ENCODE results near the gene PSMB7. TPM values are rescaled to one million over a fixed set of nuclear protein-coding genes. Genes with fewer than 3 reads are reported as not detected.

Gene PSMB7
- total RNA-seq, 6 experiments from 2014 or later = 220 to 267 (median 263) TPM

DNA sequence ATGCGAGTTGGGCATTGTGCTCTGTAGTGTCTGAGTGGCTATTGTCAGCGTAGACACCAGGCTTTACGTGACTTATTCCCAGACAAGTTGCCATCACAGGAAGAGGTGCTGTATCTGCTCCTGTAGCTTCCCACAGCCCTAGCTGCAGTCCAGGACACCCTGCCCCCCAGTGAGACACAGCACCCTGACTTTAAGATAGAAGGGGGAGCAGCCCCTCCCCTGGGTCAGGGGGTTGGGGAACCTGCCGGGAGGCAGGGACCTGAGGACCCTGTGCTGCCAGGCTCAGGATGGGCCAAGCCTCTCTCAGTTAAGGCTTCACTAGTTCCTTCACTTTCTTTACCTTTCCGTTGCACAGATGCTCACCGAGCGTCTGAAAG, 82.1 kb downstream of the PSMB7 start:
- Mint-ChIP-seq H3K27ac (no peak overlapping the region), H3K4me3 (no peak overlapping the region)
- TF ChIP-seq, protein P1, sequence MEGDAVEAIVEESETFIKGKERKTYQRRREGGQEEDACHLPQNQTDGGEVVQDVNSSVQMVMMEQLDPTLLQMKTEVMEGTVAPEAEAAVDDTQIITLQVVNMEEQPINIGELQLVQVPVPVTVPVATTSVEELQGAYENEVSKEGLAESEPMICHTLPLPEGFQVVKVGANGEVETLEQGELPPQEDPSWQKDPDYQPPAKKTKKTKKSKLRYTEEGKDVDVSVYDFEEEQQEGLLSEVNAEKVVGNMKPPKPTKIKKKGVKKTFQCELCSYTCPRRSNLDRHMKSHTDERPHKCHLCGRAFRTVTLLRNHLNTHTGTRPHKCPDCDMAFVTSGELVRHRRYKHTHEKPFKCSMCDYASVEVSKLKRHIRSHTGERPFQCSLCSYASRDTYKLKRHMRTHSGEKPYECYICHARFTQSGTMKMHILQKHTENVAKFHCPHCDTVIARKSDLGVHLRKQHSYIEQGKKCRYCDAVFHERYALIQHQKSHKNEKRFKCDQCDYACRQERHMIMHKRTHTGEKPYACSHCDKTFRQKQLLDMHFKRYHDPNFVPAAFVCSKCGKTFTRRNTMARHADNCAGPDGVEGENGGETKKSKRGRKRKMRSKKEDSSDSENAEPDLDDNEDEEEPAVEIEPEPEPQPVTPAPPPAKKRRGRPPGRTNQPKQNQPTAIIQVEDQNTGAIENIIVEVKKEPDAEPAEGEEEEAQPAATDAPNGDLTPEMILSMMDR (IDR thresholded peaks at IDR 0.05) = no peak

DNA sequence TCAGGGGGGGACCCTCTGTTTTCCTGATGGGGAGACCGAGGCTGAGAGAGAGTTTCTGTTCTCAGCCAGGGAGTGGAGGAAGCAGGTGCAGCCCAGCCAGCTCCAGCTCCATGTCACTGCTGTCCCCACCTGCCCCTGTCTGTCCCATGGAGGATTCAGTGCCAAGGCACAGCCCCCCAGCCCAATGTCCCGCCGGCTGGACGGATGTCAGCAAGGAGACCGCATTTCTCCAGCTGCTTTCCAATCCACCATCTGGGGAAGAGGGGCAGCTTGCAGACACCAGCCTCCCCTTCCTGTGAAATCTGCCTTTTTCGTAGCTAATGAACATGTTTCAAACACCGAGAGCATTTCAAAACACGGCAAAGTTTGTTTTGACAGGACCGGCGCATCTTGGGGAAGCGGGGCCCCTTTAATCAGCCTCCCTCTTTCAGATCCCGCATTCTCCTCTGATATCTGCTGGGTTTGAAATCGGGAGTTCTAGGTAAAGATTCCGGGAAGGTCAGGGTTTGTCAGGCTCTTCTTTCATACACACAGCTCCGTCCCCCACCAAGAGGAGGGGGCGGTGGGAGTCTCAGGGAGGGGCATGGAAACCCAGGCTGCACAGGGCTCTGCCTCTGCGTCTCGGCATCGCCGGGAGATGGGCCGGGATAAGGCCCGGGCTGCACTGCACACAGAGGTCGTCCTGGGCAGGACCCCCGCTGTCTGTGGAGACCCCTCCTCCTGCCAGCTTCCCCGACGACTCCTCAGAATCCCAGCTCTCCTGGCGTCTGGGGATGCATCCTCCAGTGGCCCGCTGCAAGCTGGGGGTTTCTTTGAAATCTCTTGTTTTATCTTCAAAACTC, 82.7 kb downstream of the PSMB7 start:
- Mint-ChIP-seq H3K27me3 (ENCODE audit: insufficient read depth) (no peaks in the 10 kb centered on the region; the same call in none of the 2 replicates), H3K4me1 (ENCODE audit: low read depth) (no peaks in the 10 kb centered on the region), H3K4me3 (no peak overlapping the region), H3K9me3 (no peaks in the 10 kb centered on the region), H3K27ac (no peak overlapping the region), H3K36me3 (ENCODE audit: low read depth) (peaks cover 26% of the 10 kb centered on the region)
- TF ChIP-seq, protein P1 (IDR thresholded peaks at IDR 0.05) = no peak
- DNase-seq = no peak

More for the DNA sequence above, 82.1 kb downstream of the PSMB7 start:
- Mint-ChIP-seq H3K36me3 (ENCODE audit: low read depth) (peaks cover 32% of the 10 kb centered on the region), H3K9me3 (no peaks in the 10 kb centered on the region), H3K4me1 (ENCODE audit: low read depth) (no peaks in the 10 kb centered on the region), H3K27me3 (ENCODE audit: insufficient read depth) (no peaks in the 10 kb centered on the region; the same call in none of the 2 replicates)
- DNase-seq = no peak

DNA sequence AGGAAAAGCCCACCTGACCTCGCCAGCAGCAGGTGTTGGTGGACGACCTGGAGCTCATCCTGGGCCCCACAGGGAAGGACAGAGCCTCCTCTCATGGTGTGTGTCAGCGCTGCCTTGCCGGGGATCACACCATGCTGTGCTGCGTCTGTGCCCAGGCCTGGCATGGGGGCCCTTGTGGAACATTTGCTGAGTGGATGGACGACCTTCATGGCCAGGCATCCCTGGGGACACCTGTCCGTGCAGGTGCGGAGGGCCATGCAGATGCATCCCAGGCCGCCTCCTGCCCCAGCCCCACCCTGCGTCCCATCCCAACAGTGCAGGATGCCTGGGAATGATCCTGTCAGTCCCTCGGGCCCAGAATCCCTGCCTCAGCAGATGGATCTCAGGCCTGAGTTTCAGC, 83.7 kb downstream of the PSMB7 start:
- no peaks in the 10 kb centered on the region for H3K9me3 Mint-ChIP-seq
- TF ChIP-seq, protein P1 (IDR thresholded peaks at IDR 0.05) = no peak
- peaks cover 19% of the 10 kb centered on the region for H3K36me3 Mint-ChIP-seq (ENCODE audit: low read depth)
- no peak overlapping the region for H3K4me3 Mint-ChIP-seq
- H3K27me3 Mint-ChIP-seq (ENCODE audit: insufficient read depth) = no peaks in the 10 kb centered on the region; the same call in none of the 2 replicates
- H3K27ac Mint-ChIP-seq = no peak overlapping the region; the same call in 1 of the 2 replicates
- no peak for DNase-seq
- no peaks in the 10 kb centered on the region for H3K4me1 Mint-ChIP-seq (ENCODE audit: low read depth)

DNA sequence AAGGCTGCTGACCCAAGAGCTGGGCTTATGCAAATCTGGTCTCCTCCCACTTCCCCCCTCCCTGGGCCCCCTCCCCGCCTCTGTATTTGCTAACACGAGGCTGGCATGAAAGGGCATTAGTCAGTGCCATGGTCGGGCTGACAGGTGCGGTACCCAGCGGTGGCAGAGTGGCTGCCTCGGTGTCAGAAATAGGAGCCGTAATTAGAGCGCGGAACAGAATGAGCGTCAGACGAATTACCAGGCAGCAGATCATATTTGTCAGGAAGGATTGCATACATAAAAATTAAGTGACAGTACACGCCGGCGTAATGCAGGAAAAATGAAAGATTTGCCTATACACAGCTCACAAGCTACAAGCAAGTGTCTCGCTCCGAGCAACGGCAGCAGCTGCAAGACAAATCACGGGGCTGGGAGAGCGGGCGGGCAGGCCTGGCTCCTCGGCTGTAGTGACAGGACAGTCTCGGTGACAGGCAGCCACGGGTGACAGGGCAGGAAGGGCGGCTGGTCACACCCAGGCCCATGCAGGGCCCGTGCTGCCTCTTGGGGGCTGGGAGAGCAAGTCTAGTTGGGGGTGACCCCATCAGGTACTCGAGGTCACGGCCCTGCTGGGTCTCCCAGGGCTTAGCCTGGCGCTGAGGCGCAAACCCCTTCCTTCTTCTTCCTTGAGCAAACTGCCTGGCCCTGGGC, 85.1 kb downstream of the PSMB7 start:
- no peaks in the 10 kb centered on the region for H3K4me1 Mint-ChIP-seq (ENCODE audit: low read depth)
- H3K27me3 Mint-ChIP-seq (ENCODE audit: insufficient read depth) = no peaks in the 10 kb centered on the region; the same call in none of the 2 replicates

DNA sequence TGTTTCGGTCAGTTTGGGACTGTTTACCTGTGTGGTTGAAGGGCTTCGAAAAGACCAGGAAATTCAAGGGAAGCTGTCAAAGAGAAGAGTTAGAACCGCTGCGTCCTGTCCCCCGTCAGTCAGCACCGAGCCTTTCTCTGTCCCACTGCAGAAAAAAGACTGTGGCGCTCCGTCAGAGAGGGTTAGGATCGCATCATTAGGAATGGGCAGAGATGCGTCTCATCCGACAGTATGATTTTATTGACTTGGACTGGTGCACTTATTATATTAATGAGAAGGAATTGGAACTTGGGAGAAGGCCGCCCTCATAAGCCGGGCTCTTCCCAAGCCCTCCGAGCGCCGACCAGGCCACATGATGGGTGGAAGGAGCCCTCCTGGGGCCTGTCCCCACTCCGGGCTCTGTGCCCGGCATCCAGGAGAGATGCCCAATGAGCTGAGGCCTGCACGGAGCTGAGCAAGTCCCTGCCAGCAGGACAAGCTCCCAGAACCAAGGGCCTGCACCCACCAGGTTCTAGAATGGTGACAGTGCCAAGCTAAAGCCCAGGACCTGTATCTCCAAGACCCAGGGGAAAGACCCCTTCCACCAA, 85.9 kb downstream of the PSMB7 start:
- no peaks in the 10 kb centered on the region for H3K9me3 Mint-ChIP-seq
- H3K4me3 Mint-ChIP-seq = no peak overlapping the region
- peaks cover 5% of the 10 kb centered on the region for H3K36me3 Mint-ChIP-seq (ENCODE audit: low read depth)
- no peak for DNase-seq
- no peaks in the 10 kb centered on the region for H3K4me1 Mint-ChIP-seq (ENCODE audit: low read depth)
- TF ChIP-seq, protein P1 (IDR thresholded peaks at IDR 0.05) = no peak
- H3K27me3 Mint-ChIP-seq (ENCODE audit: insufficient read depth) = no peaks in the 10 kb centered on the region; the same call in none of the 2 replicates
- H3K27ac Mint-ChIP-seq = no peak overlapping the region

More for the DNA sequence above, 85.1 kb downstream of the PSMB7 start:
- Mint-ChIP-seq H3K27ac (no peak overlapping the region), H3K36me3 (ENCODE audit: low read depth) (peaks cover 6% of the 10 kb centered on the region), H3K4me3 (no peak overlapping the region; the same call in 1 of the 2 replicates), H3K9me3 (no peaks in the 10 kb centered on the region)
- TF ChIP-seq, protein P1 (IDR thresholded peaks at IDR 0.05) = no peak
- no peak for DNase-seq
